ENCODE data around the gene CD52.

- TF ChIP-seq, protein P1, sequence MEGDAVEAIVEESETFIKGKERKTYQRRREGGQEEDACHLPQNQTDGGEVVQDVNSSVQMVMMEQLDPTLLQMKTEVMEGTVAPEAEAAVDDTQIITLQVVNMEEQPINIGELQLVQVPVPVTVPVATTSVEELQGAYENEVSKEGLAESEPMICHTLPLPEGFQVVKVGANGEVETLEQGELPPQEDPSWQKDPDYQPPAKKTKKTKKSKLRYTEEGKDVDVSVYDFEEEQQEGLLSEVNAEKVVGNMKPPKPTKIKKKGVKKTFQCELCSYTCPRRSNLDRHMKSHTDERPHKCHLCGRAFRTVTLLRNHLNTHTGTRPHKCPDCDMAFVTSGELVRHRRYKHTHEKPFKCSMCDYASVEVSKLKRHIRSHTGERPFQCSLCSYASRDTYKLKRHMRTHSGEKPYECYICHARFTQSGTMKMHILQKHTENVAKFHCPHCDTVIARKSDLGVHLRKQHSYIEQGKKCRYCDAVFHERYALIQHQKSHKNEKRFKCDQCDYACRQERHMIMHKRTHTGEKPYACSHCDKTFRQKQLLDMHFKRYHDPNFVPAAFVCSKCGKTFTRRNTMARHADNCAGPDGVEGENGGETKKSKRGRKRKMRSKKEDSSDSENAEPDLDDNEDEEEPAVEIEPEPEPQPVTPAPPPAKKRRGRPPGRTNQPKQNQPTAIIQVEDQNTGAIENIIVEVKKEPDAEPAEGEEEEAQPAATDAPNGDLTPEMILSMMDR (IDR thresholded peaks at IDR 0.05; ENCODE audit: extremely low read depth in 1 of 2, insufficient read depth in 1 of 2, low read depth in 1 of 2, low read length in 2 of 2) = no peak
- TF ChIP-seq POLR2A (IDR thresholded peaks at IDR 0.05; ENCODE audit: low read depth, low read length) (no peak), POLR2AphosphoS5 (IDR thresholded peaks at IDR 0.05; ENCODE audit: insufficient read depth, low read depth, low read length) (no peak)
These were observed 49.2 kb upstream of the CD52 start for GRCh38 chr1:26268290-26269197.
